Measurements from ENCODE around the gene NEU1. TPM values are rescaled to one million over a fixed set of nuclear protein-coding genes. Genes with fewer than 3 reads are reported as not detected.
"Not testable (repeated sequence)": the region's sequence is repeated elsewhere in the genome, so short reads cannot be mapped to it uniquely, and the experiment has no call there.

NEU1 gene
- total RNA-seq, 1 experiment from 2014 or later, result 91.5 TPM

DNA sequence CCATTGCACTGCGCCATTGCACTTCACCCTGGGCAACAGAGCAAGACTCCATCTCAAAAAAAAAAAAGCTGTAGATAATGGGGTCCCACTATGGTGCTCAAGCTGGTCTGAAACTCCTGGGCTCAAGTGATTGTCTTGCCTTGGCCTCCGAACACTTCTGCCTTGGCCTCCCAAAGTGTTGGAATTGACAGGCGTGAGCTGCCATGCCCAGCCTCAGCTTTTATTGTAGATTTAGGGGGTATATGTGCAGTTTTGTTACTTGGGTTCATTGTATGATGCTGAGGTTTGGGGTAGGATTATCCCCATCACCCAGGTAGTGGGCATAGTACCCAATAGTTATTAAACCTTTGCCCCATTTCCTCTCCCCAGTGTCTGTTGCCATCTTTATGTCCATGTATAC lies 23.7 kb downstream of the NEU1 start:
- no peak for DNase-seq (ENCODE audit: low spot score)

GRCh38 chr6:31838114-31838553 lies 24.5 kb downstream of the NEU1 start:
- DNase-seq (ENCODE audit: low spot score), result not testable (repeated sequence)

DNA sequence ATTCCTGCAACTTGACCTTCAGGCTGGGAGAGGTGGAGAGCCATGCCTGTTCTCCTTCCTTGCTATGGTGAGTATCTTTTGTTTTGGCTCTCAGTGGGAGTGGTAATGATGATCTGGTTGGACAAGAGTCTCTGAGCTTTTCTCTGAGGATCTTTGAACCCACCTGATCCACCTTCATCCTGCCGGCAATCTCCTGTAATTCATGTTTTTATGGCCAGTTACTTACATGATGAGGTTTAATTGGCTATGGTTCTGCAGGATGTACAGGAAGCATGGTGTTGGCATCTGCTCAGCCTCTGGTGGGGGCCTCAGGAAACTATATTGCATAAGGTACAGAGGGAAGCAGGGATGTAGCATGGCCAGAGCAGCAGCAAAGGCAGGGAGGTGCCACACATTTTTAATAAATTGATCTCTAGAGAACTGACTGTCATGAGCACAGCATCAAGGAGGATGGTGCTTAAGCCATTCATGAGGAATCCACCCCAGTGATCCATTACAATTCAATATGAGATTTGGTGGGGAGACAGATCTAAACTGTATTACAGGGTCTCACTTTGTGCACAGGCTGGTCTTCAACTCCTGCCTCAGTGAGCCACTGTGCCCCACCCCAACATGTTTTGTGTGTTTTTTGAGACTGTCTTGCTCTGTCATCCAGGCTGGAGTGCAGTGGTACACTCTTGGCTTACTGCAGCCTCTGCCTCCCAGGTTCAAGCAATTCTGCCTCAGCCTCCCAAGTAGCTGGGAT lies 25.1 kb downstream of the NEU1 start:
- DNase-seq (ENCODE audit: low spot score), result no peak

GRCh38 chr6:31836474-31837368 lies 25.9 kb downstream of the NEU1 start:
- DNase-seq (ENCODE audit: low spot score), result no peak

DNA sequence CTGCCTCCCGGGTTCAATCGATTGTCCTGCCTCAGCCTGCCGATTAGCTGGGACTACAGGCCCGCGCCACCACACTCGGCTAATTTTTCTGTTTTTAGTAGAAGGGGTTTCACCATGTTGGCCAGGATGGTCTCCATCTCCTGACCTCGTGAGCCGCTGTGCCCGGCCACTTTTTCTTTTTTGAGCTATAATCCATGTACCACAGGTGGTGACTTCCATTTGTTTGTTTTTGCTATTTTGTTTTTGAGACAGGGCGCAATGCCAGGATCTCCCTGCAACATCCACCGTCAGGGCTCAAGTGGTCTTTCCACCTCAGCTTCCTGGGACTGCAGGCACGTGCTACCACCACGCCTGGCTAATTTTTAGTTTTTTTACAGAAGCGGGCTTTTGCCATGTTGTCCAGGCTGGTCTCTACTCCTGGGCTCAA lies 26.6 kb downstream of the NEU1 start:
- no peak for DNase-seq (ENCODE audit: low spot score)

DNA sequence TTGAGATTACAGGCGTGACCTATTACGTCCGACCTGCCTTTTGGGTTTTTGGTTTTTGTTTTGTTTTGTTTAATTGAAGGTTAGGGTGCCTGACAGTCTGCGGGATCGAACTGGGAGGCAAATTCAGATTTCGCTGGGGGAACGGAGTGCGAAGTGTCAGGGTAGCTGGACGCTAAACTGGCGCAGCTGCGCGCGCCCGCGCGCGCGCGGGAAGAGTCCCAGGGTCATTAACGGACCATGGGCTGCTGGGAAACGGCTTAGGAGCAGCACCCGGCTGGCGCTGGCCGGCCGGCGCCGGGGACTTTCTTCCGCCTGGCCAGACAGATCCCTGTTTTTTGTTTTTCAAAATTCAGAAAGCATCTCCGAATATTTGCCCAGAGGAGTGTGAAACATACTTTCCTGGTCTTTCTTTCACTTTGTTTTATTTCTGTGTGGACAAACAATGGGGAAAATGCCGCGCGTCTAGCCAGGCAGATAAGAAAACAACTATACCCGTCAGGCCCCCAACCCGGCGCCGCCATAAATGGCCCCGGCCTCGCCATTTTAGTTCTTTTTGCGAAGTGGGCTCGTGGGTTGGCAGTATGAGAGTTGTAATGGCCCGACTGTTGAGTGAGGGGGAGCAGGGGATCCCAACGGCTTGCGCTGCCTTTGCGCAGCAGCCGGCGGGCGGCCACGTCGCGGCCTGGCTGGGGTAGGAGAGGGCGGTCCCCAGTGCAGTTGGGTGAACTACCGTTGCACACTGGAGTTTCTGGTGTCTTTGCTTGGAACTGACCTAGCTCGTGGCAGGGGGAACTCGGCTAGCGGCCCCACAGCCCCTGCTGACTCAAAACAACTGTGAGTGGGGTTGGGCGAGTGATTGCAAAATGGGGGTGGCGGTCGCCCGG lies 28.0 kb downstream of the NEU1 start:
- peak; percentile 72 for DNase-seq (ENCODE audit: low spot score)

GRCh38 chr6:31831350-31832215 lies 31.0 kb downstream of the NEU1 start:
- DNase-seq (ENCODE audit: low spot score), result no peak

DNA sequence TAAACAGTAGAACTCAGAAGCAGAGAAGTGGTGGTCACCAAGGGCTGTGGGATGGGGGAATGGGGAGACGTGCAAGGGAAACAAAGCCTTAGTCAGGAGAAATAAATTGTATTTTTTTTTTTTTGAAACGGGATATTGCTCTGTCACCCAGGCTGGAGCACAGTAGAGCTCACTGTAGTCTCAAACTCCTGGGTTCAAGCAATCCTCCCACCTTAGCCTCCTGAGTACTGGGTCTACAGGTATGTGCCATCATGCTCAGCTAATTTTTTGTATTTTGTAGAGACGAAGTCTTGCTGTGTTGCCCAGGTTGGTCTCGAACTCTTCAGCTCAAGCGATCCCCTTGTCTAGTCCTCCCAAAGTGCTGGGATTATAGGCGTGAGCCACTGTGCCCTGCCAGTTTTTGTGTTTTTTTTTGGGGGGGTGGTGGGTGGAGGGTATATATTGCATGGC lies 31.7 kb downstream of the NEU1 start:
- no peak for DNase-seq (ENCODE audit: low spot score)

GRCh38 chr6:31829633-31830283 lies 32.9 kb downstream of the NEU1 start:
- no peak for DNase-seq (ENCODE audit: low spot score)

- peak; percentile 100 for DNase-seq (ENCODE audit: low spot score)
These were observed 35.1 kb downstream of the NEU1 start, which contains the start of gene HSPA1B for GRCh38 chr6:31827286-31828079. Gene HSPA1B, plus strand, starts transcription at chr6:31827738. Its CDS starts 213 bp downstream, at chr6:31827951.

DNA sequence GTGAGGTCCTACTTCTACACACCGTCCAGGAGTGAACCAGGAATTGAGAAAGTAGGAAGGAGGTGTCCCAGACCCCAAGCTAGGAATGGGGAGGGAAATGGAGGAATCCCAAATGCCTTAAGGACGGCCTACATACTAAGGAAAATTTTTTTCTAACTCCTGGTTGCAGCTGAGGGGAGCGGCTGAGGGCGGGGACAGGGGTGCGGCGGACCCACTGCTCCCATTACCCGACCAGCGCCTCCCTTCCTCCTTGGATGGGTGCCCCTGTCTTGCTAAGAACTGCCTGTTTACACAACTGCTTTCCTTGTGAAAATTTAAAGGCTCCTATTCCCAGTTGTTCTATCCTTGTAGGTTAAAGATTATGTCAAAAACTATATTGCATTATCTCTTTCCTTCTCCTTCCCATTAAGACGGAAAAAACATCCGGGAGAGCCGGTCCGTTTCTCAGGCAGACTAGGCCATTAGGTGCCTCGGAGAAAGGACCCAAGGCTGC lies 35.8 kb downstream of the NEU1 start:
- peak; percentile 85 for DNase-seq (ENCODE audit: low spot score)

GRCh38 chr6:31825553-31825952 lies 37.1 kb downstream of the NEU1 start:
- no peak for DNase-seq (ENCODE audit: low spot score)

DNA sequence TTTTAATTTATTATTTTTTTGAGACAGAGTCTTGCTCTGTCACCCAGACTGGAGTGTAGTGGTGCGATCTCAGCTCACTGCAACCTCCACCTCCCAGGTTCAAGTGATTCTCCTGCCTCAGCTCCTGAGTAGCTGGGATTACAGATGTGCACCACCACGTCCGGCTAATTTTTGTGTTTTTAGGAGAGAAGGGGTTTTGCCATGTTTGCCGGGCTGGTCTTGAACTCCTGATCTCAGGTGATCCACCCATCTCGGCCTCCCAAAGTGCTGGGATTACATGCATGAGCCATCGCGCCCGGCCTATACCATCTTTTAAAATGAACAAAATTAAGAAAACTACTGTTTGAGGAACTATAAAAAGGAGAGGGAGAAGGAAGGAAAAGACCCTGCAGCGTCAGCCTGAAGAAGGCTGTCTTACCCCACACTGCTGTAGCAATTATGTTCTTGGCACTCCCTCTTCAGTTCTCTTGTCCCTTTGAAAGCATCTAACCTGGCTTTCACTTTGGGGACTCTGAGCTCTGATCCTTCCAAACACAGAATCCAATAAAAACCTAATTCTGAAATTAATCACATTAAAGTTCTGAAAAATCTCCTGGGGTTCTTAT lies 38.9 kb downstream of the NEU1 start:
- DNase-seq (ENCODE audit: low spot score), result not testable (repeated sequence)

DNA sequence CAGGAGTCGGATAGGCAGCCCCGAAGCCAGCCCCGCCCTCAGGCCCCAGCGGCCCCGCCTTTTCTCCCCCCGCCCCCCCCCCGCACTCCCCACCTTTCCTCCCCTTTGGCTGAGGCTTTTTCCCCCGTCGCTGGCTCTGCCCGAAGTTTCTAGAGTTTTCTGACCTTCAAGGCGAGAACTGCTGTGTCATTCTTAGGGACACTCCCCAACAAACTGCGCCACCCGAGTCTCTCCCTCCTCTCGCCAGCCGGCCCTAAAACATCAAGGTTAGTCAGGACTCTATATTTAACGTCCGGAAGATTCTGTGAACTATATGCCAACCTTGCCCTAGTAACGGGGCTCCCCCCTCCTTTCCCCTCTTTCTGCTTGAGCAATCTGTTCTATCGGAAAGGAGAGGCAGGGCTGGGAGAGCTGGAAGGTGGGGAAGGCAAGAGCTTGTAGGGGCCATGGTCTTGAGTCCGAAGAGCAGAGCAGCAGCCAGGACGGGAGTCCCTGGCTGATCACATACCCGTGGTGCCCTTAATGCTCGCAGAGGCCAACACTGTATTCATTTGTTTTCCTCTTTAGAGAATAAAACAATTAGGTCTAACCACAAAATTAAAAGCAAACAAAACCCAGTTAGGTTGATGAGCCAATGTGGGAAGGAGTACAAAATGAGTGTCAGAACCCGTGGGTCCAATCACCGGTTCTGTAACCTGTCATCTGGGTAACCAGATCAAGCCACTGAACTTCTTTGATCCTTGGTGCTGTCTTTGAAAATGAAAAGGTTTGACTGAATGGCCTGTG lies 40.4 kb downstream of the NEU1 start:
- peak; percentile 93 for DNase-seq (ENCODE audit: low spot score)

DNA sequence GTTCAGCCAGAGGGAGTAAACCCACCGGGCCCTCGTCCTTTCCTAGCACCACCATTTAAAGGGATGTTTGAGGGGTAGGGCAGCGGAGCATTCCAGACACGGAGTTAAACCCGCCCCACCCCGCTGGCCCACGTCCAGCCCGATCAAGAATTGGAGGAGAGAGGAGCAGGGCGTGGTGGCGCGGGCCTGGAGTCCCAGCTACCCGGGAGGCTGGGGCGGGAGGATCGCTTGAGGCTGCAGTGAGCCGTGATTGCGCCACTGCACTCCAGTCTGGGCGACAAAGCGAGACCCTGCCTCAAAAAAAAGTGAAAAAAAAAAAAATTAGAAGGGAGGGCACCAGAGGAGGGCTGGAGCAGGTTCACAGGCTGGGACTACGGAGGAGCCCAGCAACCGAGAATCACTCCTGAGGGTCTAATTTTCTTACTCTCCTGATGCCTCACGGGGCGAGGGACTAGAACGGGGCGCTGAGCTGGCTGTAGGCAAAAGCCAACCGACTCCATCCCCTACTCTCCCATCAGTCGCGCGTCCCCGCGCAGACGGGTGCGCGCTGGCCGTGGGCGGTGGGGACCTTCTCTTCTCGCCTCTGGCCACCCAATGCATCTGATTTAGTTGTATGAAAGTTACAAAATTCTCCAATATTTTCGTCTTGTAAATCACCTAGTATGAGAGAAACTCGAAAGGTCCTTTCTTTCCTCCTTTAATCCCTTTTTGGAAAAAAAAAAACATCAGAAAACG lies 41.2 kb downstream of the NEU1 start:
- DNase-seq (ENCODE audit: low spot score), result peak; percentile 42

DNA sequence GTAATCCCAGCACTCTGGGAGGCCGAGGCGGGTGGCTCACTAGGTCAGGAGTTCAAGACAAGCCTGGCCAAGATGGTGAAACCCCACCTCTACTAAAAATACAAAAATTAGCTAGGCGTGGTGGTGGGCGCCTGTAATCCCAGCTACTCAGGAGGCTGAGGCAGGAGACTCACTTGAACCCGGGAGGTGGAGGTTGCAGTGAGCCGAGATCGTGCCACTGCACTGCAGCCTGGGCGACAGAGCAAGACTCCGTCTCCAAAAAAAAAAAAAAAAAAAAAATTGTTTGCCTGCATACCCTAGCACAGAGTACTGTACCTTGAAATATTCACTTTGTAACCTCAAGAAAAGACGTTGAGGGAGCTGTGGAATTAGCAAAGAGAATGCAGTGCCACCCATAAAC lies 42.2 kb downstream of the NEU1 start:
- DNase-seq (ENCODE audit: low spot score), result not testable (repeated sequence)

- no peak for DNase-seq (ENCODE audit: low spot score)
These were observed 42.7 kb downstream of the NEU1 start for GRCh38 chr6:31819871-31820299.
